Measurements from ENCODE around the gene CCT5.
A peak's percentile ranks its signal among the peaks of the same experiment; 100 is the strongest.
"Not testable (repeated sequence)": the region's sequence is repeated elsewhere in the genome, so short reads cannot be mapped to it uniquely, and the experiment has no call there.

The CCT5 gene

GRCh38 chr5:10277773-10278630 is 27.9 kb downstream of the CCT5 start:
- DNase-seq (ENCODE audit: low spot score) = no peak

- DNase-seq (ENCODE audit: low spot score) = no peak
Observed at GRCh38 chr5:10278658-10279279, 28.7 kb downstream of the CCT5 start.

- no peak for DNase-seq (ENCODE audit: low spot score)
Observed at GRCh38 chr5:10279328-10279727, 29.2 kb downstream of the CCT5 start.

GRCh38 chr5:10279925-10280720 is 30.0 kb downstream of the CCT5 start:
- DNase-seq (ENCODE audit: low spot score) = no peak

GRCh38 chr5:10283927-10284635 is 34.0 kb downstream of the CCT5 start:
- DNase-seq (ENCODE audit: low spot score) = peak; percentile 91

- not testable (repeated sequence) for DNase-seq (ENCODE audit: low spot score)
Observed at GRCh38 chr5:10285362-10285761, 35.3 kb downstream of the CCT5 start.

GRCh38 chr5:10286162-10286861 is 36.2 kb downstream of the CCT5 start:
- DNase-seq (ENCODE audit: low spot score) = no peak

GRCh38 chr5:10286862-10287227 is 36.8 kb downstream of the CCT5 start:
- no peak for DNase-seq (ENCODE audit: low spot score)

- DNase-seq (ENCODE audit: low spot score) = peak; percentile 72
Observed at GRCh38 chr5:10288592-10289219, 38.6 kb downstream of the CCT5 start.

- DNase-seq (ENCODE audit: low spot score) = no peak
Observed at GRCh38 chr5:10289353-10289752, 39.3 kb downstream of the CCT5 start.

- DNase-seq (ENCODE audit: low spot score) = no peak
Observed at GRCh38 chr5:10289991-10290390, 39.9 kb downstream of the CCT5 start.

- DNase-seq (ENCODE audit: low spot score) = no peak
Observed at GRCh38 chr5:10290438-10290837, 40.4 kb downstream of the CCT5 start.

- no peak for DNase-seq (ENCODE audit: low spot score)
Observed at GRCh38 chr5:10291692-10292339, 41.7 kb downstream of the CCT5 start.

- no peak for DNase-seq (ENCODE audit: low spot score)
Observed at GRCh38 chr5:10293907-10294662, 44.0 kb downstream of the CCT5 start.

- no peak for DNase-seq (ENCODE audit: low spot score)
Observed at GRCh38 chr5:10295619-10296326, 45.7 kb downstream of the CCT5 start.

- no peak for DNase-seq (ENCODE audit: low spot score)
Observed at GRCh38 chr5:10297646-10298204, 47.6 kb downstream of the CCT5 start.

GRCh38 chr5:10300246-10300645 is 50.2 kb downstream of the CCT5 start:
- DNase-seq (ENCODE audit: low spot score) = no peak

- DNase-seq (ENCODE audit: low spot score) = no peak
Observed at GRCh38 chr5:10301266-10301665, 51.2 kb downstream of the CCT5 start.

Measured in iPS-NIHi11 (cell line).